Stimulated activated CD8-positive, alpha-beta memory T cell treated with anti-CD3 and anti-CD28 coated beads, Interleukin-7, amount 100 ng/mL, for 24 hours (primary cell): ENCODE results near the gene SLC6A5.

Experiments
- DNase-seq: peaks from one replicate; pipeline ENCODE4 v3.0.0-alpha.2; 2020; ENCODE audit warnings: low read depth

SLC6A5 gene

DNA sequence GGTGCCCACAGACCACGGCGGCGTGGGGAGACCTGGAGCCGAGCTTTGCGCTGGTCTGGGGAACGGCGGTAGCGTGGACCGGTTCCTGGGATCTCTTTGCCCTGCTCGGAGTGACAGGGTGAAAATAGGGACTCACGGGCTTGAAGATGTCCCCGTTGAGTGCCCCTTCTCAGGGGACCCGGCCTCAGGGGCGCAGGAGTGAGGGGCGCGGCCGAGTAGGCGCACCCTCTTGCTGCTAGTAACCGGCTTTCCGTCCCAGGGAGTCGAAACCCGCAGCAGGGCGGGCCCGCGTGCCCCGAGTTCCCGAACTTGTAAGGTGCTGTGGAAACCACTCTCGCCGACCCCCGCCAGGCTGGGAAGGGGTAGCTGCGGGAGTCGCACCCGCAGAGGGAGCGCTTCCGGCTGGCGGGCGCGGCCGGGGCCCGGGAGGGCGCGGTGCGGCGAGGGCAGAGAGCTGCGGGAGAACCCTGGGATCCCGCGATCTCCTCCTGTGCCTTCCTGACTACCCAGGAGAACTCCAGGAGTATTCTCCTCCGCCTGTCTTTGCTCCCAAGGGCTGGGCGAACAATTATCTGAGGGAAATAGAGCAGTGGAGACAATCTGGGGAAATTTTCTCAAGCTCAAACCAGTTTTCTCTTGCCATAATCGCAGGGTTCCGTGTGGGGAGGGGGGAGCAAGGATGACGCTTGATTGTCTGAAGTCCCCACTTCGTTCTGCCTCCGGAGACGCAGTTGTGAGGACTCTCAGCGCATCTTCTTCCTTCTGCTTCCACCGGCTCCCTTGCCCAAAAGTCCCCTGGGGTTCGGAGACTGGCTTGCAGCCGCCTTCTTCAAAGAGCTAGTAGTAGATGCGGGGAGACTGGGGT lies 70.6 kb downstream of the SLC6A5 start:
- DNase-seq, result no peak

DNA sequence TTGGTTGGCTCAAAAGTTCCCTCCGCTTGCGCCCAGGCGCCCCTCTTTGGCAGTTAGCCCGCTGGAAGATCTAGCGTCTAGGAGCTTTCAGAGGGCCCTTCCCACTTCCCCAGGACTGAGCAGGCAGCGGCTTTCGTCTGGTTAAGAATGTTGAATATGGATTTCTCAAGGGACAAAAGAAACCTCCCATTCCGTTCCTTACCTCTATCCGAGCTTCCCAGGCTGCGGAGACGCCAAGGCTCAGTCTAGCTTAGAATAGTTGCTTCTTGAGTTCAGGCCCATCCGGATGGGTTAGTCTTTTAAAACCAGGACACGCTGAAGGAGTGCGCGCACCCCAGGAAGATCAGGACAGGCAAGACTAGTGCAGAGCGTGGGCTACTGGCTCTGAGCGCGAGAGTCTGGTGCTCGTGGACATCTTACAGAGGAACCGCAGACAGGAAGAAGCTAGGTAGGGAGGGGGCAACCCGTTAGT lies 71.6 kb downstream of the SLC6A5 start:
- no peak for DNase-seq

DNA sequence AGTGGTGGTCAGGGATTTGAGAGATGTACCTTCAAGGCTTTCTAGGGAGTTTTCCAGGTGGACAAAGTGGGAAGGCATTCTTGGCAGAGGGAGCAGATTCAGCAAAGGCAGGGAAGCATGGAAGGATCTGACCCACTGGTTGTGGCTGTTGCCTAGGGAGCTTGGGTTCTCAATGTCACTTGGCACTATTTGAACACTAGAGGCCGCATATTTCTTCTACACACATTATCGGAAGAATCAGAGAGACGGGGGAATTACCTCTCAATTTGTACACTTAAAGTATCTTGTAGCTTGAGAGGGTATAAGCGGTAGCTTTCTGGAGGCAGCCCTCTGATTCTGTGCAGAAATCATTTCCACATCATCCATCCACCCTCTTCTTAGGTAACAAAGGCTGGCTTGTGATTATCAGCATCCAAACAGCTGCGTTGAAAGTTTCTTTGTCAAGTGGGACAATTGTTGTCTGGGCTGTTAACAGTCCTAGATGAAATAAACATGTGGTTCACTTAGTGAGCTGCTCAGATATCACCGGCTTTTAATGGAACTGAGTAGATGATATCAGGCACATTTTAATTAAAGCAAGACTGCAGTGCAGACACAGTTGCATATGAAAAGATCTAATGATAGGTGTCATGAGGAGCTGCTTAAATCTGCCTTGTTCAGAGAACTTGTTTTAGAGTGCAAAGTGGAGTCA lies 72.6 kb downstream of the SLC6A5 start:
- DNase-seq, result no peak

DNA sequence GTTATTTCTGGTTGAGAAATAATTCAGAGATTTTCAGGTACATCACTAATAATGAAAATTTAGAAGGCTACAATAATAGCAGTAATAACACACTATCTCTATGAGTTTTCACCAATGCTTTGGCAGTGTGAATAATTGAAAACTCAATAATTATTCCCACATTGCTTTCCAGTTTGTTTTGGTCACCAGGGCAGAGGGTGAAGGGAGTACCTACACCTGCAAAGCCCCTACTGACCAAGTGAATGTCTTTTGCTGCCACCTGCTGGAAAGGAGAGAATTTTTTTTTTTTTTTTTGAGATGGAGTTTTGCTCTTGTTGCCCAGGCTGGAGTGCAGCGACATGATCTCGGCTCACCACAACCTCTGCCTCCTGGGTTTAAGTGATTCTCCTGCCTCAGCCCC lies 73.2 kb downstream of the SLC6A5 start:
- DNase-seq, result no peak

DNA sequence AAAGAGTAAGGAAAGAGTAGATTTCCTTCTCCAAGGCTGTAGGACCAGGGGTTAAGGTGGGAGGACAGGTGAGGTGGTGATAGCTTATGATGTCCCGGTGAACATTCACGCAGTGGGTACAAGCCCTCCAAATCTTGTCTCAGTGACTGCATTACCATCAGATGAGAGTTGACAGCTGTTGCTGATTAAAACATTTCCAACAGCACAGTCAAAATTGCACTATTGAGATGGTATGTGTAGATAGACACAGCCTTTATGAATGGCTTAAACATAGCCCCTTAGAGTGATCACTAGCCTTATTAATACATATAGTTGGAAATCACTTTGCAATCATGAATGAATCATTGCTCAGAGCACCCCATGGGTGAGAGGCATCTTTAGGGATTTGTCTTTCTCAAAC lies 77.2 kb downstream of the SLC6A5 start:
- no peak for DNase-seq

DNA sequence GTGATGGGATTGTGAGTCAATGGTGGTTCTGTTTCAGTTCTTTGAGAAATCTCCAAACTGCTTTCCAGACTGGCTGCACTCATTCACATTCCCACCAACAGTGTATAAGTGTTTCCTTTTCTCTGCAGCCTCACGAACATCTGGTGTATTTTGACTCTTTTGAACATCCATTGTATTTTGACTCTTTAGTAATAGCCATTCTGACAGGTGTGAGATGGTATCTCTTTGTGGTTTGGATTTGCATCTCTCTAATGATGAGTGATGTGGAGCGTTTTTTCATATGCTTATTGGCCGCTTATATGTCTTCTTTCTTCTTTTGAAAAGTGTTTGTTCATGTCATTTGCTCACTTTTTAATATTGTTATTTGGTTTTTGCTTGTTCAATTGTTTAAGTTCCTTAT lies 89.4 kb downstream of the SLC6A5 start:
- no peak for DNase-seq

DNA sequence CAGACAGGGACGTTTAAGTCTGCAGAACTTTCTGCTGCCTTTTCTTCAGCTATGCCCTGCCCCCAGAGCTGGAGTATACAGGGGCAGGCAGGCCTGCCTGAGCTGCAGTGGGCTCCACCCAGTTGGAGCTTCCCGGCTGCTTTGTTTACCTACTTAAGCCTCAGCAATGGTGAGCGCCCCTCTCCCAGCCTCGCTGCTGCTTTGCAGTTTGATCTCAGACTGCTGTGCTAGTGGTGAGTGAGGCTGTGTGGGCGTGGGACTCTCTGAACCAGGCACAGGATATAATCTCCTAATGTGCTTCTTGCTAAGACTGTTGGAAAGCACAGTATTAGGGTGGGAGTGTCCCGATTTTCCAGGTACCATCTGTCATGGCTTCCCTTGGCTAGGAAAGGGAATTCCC lies 108.5 kb downstream of the SLC6A5 start:
- DNase-seq, result no peak
